H9 (cell line): ENCODE data around the gene DCC. TPM values are rescaled to one million over a fixed set of nuclear protein-coding genes. Genes with fewer than 3 reads are reported as not detected.

Experiments
- DNase-seq: peaks from one replicate; pipeline ENCODE4 v3.0.0-alpha.2; 2017
- H2AFZ ChIP-seq: one replicate; pipeline ENCODE4 v1.6.1; 2013; ENCODE audit warnings: mild to moderate bottlenecking, low read length, control low read depth, moderate library complexity
- H2AK5ac ChIP-seq: 2 replicates; pipeline ENCODE4 v1.6.1; 2013; ENCODE audit warnings: low read length, control low read depth, mixed read lengths; ENCODE audit not compliant: insufficient read length
- H2BK120ac ChIP-seq: one replicate; pipeline ENCODE4 v1.6.1; 2013; ENCODE audit warnings: low read depth, mild to moderate bottlenecking, low read length, control low read depth, inconsistent platforms; ENCODE audit not compliant: poor library complexity, severe bottlenecking
- H2BK12ac ChIP-seq: 2 replicates; pipeline ENCODE4 v1.6.1; 2013; ENCODE audit warnings: low read length, control low read depth, mixed read lengths, low read depth; ENCODE audit not compliant: insufficient read length
- H2BK15ac ChIP-seq: 2 replicates; pipeline ENCODE4 v1.6.1; 2013; ENCODE audit warnings: low read depth, low read length, control low read depth
- H2BK20ac ChIP-seq: one replicate; pipeline ENCODE4 v1.6.1; 2013; ENCODE audit warnings: low read depth, mild to moderate bottlenecking, low read length, control low read depth, inconsistent platforms; ENCODE audit not compliant: poor library complexity, severe bottlenecking
- H2BK5ac ChIP-seq: 2 replicates; pipeline ENCODE4 v1.6.1; 2013; ENCODE audit warnings: low read length, control low read depth, mixed read lengths; ENCODE audit not compliant: insufficient read length
- H3K14ac ChIP-seq: 2 replicates; pipeline ENCODE4 v1.6.1; 2013; ENCODE audit warnings: low read length, control low read depth; ENCODE audit not compliant: insufficient read depth
- H3K18ac ChIP-seq: 2 replicates; pipeline ENCODE4 v1.6.1; 2013; ENCODE audit warnings: low read depth, mild to moderate bottlenecking, mixed read lengths, low read length, control low read depth; ENCODE audit not compliant: insufficient read length
- H3K23ac ChIP-seq: 2 replicates; pipeline ENCODE4 v1.6.1; 2013; ENCODE audit warnings: low read length, control low read depth, mixed read lengths, low read depth; ENCODE audit not compliant: insufficient read length
- H3K23me2 ChIP-seq: 2 replicates; pipeline ENCODE4 v1.6.1; 2013; ENCODE audit warnings: low read depth, mild to moderate bottlenecking, mixed read lengths, low read length, control low read depth; ENCODE audit not compliant: insufficient read length, poor library complexity, severe bottlenecking
- H3K27ac ChIP-seq: 2 replicates; pipeline ENCODE4 v1.5.1; 2013; ENCODE audit warnings: low read length, control low read depth, mixed read lengths, low read depth; ENCODE audit not compliant: insufficient read length
- H3K27me3 ChIP-seq: 2 replicates; pipeline ENCODE4 v1.6.1; 2013; ENCODE audit warnings: low read length, control low read depth, inconsistent platforms; ENCODE audit not compliant: insufficient read depth
- H3K4ac ChIP-seq: 2 replicates; pipeline ENCODE4 v1.6.1; 2013; ENCODE audit warnings: low read depth, mild to moderate bottlenecking, control low read depth, inconsistent platforms, low read length, moderate library complexity
- H3K4me1 ChIP-seq: 2 replicates; pipeline ENCODE4 v1.6.1; 2013; ENCODE audit warnings: low read length, control low read depth, inconsistent platforms; ENCODE audit not compliant: insufficient read depth
- H3K4me2 ChIP-seq: 2 replicates; pipeline ENCODE4 v1.6.1; 2013; ENCODE audit warnings: low read length, control low read depth, mixed read lengths; ENCODE audit not compliant: insufficient read length, insufficient read depth
- H3K56ac ChIP-seq: 2 replicates; pipeline ENCODE4 v1.6.1; 2013; ENCODE audit warnings: low read depth, mild to moderate bottlenecking, mixed read lengths, low read length, control low read depth; ENCODE audit not compliant: insufficient read length
- H3K79me1 ChIP-seq: 2 replicates; pipeline ENCODE4 v1.6.1; 2013; ENCODE audit warnings: low read depth, mild to moderate bottlenecking, moderate library complexity, low read length, control low read depth, inconsistent platforms; ENCODE audit not compliant: insufficient read depth, poor library complexity, severe bottlenecking
- H3K79me2 ChIP-seq: 2 replicates; pipeline ENCODE4 v1.6.1; 2013; ENCODE audit warnings: low read length, control low read depth, inconsistent platforms; ENCODE audit not compliant: insufficient read depth
- H3K9ac ChIP-seq: 2 replicates; pipeline ENCODE4 v1.6.1; 2013; ENCODE audit warnings: low read length, control low read depth, mixed read lengths; ENCODE audit not compliant: insufficient read length; ENCODE audit errors: extremely low read depth
- H3K9me3 ChIP-seq: one replicate; pipeline ENCODE4 v1.6.1; 2013; ENCODE audit warnings: low read depth, low read length, inconsistent platforms; ENCODE audit not compliant: control insufficient read depth
- H3T11ph ChIP-seq: one replicate; pipeline ENCODE4 v1.6.1; 2013; ENCODE audit warnings: mild to moderate bottlenecking, low read length, control low read depth, inconsistent platforms
- H4K20me1 ChIP-seq: one replicate; pipeline ENCODE4 v1.6.1; 2013; ENCODE audit not compliant: control insufficient read depth, insufficient read length, insufficient read depth
- H4K5ac ChIP-seq: 2 replicates; pipeline ENCODE4 v1.6.1; 2013; ENCODE audit warnings: low read depth, mild to moderate bottlenecking, mixed read lengths, low read length, control low read depth; ENCODE audit not compliant: insufficient read length
- H4K8ac ChIP-seq: replicated peaks from 2 replicates; pipeline ENCODE4 v1.6.1; 2013; ENCODE audit warnings: low read length, control low read depth, mixed read lengths, low read depth; ENCODE audit not compliant: insufficient read length
- H4K91ac ChIP-seq: 2 replicates; pipeline ENCODE4 v1.6.1; 2013; ENCODE audit warnings: low read depth, mild to moderate bottlenecking, moderate library complexity, mixed read lengths, low read length, control low read depth; ENCODE audit not compliant: insufficient read length
- H3K27ac Mint-ChIP-seq, 3 experiments: 2 replicates in 2 of 3; 3 replicates in 1 of 3; pipeline ENCODE4 v1.8.0; 2020 to 2021; ENCODE audit warnings: mixed read lengths in 3 of 3, mild to moderate bottlenecking in 1 of 3, moderate library complexity in 1 of 3
- H3K27me3 Mint-ChIP-seq: 2 replicates; pipeline ENCODE4 v1.8.0; 2021; ENCODE audit warnings: low read depth, mild to moderate bottlenecking, moderate library complexity, mixed read lengths
- H3K36me3 Mint-ChIP-seq, 3 experiments: 2 replicates in 2 of 3; 3 replicates in 1 of 3; pipeline ENCODE4 v1.8.0; 2020 to 2021; ENCODE audit warnings: low read depth in 3 of 3, mixed read lengths in 3 of 3; ENCODE audit not compliant: insufficient read depth in 1 of 3
- H3K4me1 Mint-ChIP-seq, 2 experiments: 2 replicates each; pipeline ENCODE4 v1.8.0; 2020; ENCODE audit warnings: mixed read lengths in 2 of 2
- H3K4me3 Mint-ChIP-seq, 2 experiments: 2 replicates in 1 of 2; 3 replicates in 1 of 2; pipeline ENCODE4 v1.8.0; 2020 to 2021; ENCODE audit warnings: mild to moderate bottlenecking in 2 of 2, mixed read lengths in 2 of 2, moderate library complexity in 1 of 2
- H3K9me3 Mint-ChIP-seq, 2 experiments: 2 replicates in 1 of 2; 3 replicates in 1 of 2; pipeline ENCODE4 v1.8.0; 2020; ENCODE audit warnings: mild to moderate bottlenecking in 2 of 2, mixed read lengths in 2 of 2, moderate library complexity in 1 of 2
- CTCF ChIP-seq: fragments of 200-600 bp; sonication (generic); conservative IDR thresholded peaks from 3 replicates; pipeline ENCODE4 v1.8.0; 2021; ENCODE audit warnings: antibody characterized with exemption, mild to moderate bottlenecking
- WGBS: extraction: QIAGEN DNeasy Blood & Tissue Kit; methylation state at CpG from one replicate; pipeline ENCODE4 v1.1.7; 2013; ENCODE audit warnings: missing lambda C conversion rate, low lambda C conversion rate, mixed read lengths; ENCODE audit not compliant: insufficient read length; ENCODE audit errors: extremely low coverage; 5-methylcytosine and 5-hydroxymethylcytosine counted together
- total RNA-seq: library from RNA; stranded (reverse); gene quantifications from 2 replicates; pipeline ENCODE4 v1.2.1, GENCODE V29; 2021

The DCC gene
- total RNA-seq, 1 experiment from 2014 or later, result 0.35 TPM

- Histone ChIP-seq H3K56ac (no peak overlapping the region), H3K79me1 (no peaks in the 10 kb centered on the region), H2BK5ac (no peak overlapping the region), H3K4ac (no peak overlapping the region), H3K18ac (no peak overlapping the region), H3K23me2 (no peaks in the 10 kb centered on the region), H4K5ac (no peak overlapping the region), H2BK12ac (no peak overlapping the region), H2AK5ac (no peak overlapping the region), H3K9ac (no peak overlapping the region), H3K4me1 (peaks cover 3% of the 10 kb centered on the region; the same call in 1 of the 2 replicates), H2BK120ac (no peak overlapping the region), H3K14ac (no peak overlapping the region), H3T11ph (no peak overlapping the region), H4K20me1 (no peaks in the 10 kb centered on the region), H2AFZ (peak overlapping the region; percentile 36), H3K23ac (no peak overlapping the region), H4K8ac (no peak overlapping the region), H3K79me2 (no peaks in the 10 kb centered on the region), H3K27ac (no peak overlapping the region), H2BK15ac (no peak overlapping the region), H4K91ac (no peak overlapping the region), H3K4me2 (no peak overlapping the region), H3K9me3 (no peaks in the 10 kb centered on the region), H2BK20ac (no peak overlapping the region), H3K27me3 (no peaks in the 10 kb centered on the region)
- no CpG with 5 or more reads among the region's 4 CpGs for WGBS
- no peak overlapping the region; a peak in 1 of 5 replicates for H3K4me3 Mint-ChIP-seq
- DNase-seq, result no peak
- no peaks in the 10 kb centered on the region; a peak in 1 of 5 replicates for H3K9me3 Mint-ChIP-seq
- H3K36me3 Mint-ChIP-seq, result no peaks in the 10 kb centered on the region
- no peak for TF ChIP-seq CTCF
- peak overlapping the region in 2 of 3 experiments; percentile 34 to 88; a peak in 2 of 7 replicates for H3K27ac Mint-ChIP-seq
- peaks cover 20 to 26% of the 10 kb centered on the region in 2 experiments for H3K4me1 Mint-ChIP-seq
- H3K27me3 Mint-ChIP-seq, result no peaks in the 10 kb centered on the region
These were observed 1077.0 kb downstream of the DCC start for GRCh38 chr18:53417003-53417402.
